ENCODE data around the gene DPP6. TPM values are rescaled to one million over a fixed set of nuclear protein-coding genes. Genes with fewer than 3 reads are reported as not detected.

DPP6 gene
- total and polyA plus RNA-seq, 10 donors = 0.11 to 8.7 (median 3.0) TPM

DNA sequence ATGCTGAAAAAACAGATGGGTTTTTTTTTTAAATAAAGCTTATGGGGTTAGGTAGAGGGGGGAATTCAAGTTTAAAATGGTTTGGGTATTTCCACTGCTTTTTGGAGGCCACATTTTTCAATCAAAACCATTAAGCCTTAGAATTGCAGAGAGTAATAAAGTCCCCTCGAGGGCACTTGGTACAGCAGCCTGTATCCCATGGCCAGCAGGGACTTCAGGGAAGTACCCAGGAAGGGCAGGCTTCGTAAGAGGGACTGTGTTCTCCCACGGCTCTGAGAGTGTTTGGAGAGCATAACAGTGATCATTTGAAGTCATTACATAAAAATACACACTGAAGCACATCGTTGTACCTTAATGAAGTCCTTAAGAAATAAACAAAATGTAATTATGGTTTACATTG lies 432.7 kb downstream of the DPP6 start:
- H3K4me1 ChIP-seq = no peaks in the 10 kb centered on the region

DNA sequence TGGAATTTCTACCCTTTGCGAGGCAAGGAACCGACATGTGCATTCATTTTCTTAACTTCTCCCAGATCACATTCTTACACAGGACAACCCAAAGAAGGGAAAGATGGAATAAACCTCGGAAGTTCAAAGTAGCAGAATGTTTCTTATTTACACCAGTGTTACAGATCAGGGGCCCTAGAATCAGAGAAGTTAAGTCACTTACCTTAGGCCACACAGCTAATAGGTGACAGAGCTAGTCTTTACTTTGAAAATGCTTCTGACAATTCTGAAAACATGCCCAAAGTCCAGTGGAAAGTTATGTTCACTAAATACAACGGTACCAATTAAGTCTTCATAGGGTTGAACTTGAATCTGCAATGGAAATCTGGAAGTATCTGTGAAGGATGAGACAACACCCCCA lies 437.7 kb downstream of the DPP6 start:
- TF ChIP-seq POLR2A (IDR thresholded peaks at IDR 0.05) = no peak
- TF ChIP-seq POLR2AphosphoS5 (IDR thresholded peaks at IDR 0.05) = no peak
- TF ChIP-seq, protein P1, sequence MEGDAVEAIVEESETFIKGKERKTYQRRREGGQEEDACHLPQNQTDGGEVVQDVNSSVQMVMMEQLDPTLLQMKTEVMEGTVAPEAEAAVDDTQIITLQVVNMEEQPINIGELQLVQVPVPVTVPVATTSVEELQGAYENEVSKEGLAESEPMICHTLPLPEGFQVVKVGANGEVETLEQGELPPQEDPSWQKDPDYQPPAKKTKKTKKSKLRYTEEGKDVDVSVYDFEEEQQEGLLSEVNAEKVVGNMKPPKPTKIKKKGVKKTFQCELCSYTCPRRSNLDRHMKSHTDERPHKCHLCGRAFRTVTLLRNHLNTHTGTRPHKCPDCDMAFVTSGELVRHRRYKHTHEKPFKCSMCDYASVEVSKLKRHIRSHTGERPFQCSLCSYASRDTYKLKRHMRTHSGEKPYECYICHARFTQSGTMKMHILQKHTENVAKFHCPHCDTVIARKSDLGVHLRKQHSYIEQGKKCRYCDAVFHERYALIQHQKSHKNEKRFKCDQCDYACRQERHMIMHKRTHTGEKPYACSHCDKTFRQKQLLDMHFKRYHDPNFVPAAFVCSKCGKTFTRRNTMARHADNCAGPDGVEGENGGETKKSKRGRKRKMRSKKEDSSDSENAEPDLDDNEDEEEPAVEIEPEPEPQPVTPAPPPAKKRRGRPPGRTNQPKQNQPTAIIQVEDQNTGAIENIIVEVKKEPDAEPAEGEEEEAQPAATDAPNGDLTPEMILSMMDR (IDR thresholded peaks at IDR 0.05 in 8 of 11, conservative IDR thresholded peaks at IDR 0.05 in 3 of 11) = no peak
- Histone ChIP-seq H3K36me3 (no peaks in the 10 kb centered on the region), H3K9me3 (peaks cover 0 to 10% (median 0%) of the 10 kb centered on the region in 8 donors), H3K4me3 (no peak overlapping the region), H3K27me3 (replicated peaks in 1 of 7) (no peaks in the 10 kb centered on the region), H3K27ac (no peak overlapping the region), H3K4me1 (no peaks in the 10 kb centered on the region)
- 82 to 91% (median 86%) methylated on average over 4 of the region's 4 CpGs for WGBS, 5 donors
- intact Hi-C loops (cut with DNase I; ENCODE audit: low total_unique reads) = no loop called here
- DNase-seq = no peak

More for the DNA sequence above, 432.7 kb downstream of the DPP6 start:
- no peak for DNase-seq
- 47 to 60% (median 54%) methylated on average over 4 of the region's 4 CpGs for WGBS, 5 donors
- peaks cover 0 to 19% (median 0%) of the 10 kb centered on the region in 8 donors for H3K9me3 ChIP-seq
- H3K36me3 ChIP-seq = no peaks in the 10 kb centered on the region
- TF ChIP-seq POLR2A (IDR thresholded peaks at IDR 0.05) = no peak
- no peak for TF ChIP-seq POLR2AphosphoS5 (IDR thresholded peaks at IDR 0.05)
- TF ChIP-seq, protein P1 (IDR thresholded peaks at IDR 0.05 in 8 of 11, conservative IDR thresholded peaks at IDR 0.05 in 3 of 11) = no peak
- H3K4me3 ChIP-seq = no peak overlapping the region
- intact Hi-C loops (cut with DNase I; ENCODE audit: low total_unique reads) = no loop called here
- no peak overlapping the region for H3K27ac ChIP-seq
- no peaks in the 10 kb centered on the region for H3K27me3 ChIP-seq (replicated peaks in 1 of 7)

DNA sequence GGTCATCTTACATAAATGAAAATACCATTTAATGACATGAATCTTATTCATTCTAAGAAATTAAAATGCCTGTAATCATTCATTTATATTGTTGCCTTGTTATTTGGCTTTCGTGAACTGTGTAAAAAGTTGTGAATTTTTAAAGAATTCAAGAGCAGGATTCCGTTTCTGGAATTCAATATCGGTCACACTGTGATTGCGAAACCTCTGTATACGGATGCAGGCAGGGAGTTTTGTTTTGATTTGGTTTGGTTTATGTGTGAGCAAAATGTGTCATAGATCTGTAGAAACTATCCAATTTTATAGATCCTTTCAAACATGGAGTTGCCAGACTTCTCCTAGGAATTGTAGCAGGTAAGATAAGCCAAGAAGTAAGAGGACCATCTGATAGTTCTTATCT lies 441.4 kb downstream of the DPP6 start:
- intact Hi-C loops (cut with DNase I; ENCODE audit: low total_unique reads) = no loop called here
- Histone ChIP-seq H3K4me3 (no peak overlapping the region), H3K36me3 (no peaks in the 10 kb centered on the region), H3K27me3 (replicated peaks in 1 of 7) (no peaks in the 10 kb centered on the region), H3K9me3 (peaks cover 0 to under 1% (median 0%) of the 10 kb centered on the region in 8 donors), H3K27ac (no peak overlapping the region), H3K4me1 (no peaks in the 10 kb centered on the region)
- 79 to 87% (median 85%) methylated on average over 5 of the region's 5 CpGs for WGBS, 5 donors
- no peak for TF ChIP-seq POLR2AphosphoS5 (IDR thresholded peaks at IDR 0.05)
- TF ChIP-seq, protein P1 (IDR thresholded peaks at IDR 0.05 in 8 of 11, conservative IDR thresholded peaks at IDR 0.05 in 3 of 11) = no peak
- no peak for TF ChIP-seq POLR2A (IDR thresholded peaks at IDR 0.05)
- DNase-seq = no peak

DNA sequence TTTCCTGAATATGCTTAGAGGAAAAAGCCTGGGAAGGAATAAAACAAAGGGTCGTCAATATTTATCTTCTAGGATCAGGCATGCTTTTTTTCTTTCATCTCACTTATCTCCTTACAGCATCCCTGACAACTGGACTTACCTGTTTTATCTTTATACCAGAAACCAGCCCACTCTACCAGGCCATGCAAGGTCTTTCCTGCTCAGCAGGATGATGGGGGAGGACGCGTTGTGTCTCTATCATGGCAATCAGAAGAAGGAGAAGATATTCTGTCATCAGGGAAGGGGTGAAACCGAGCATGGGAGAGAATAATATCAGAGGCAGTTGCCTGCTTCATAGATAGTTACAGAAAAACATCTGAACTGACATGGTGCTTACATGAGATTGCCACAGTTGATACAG lies 445.6 kb downstream of the DPP6 start:
- TF ChIP-seq POLR2AphosphoS5 (IDR thresholded peaks at IDR 0.05) = no peak
- TF ChIP-seq POLR2A (IDR thresholded peaks at IDR 0.05) = no peak
- TF ChIP-seq, protein P1 (IDR thresholded peaks at IDR 0.05 in 8 of 11, conservative IDR thresholded peaks at IDR 0.05 in 3 of 11) = no peak
- Histone ChIP-seq H3K4me3 (no peak overlapping the region), H3K4me1 (no peaks in the 10 kb centered on the region), H3K27ac (no peak overlapping the region), H3K36me3 (no peaks in the 10 kb centered on the region), H3K27me3 (replicated peaks in 1 of 7) (no peaks in the 10 kb centered on the region), H3K9me3 (peaks cover 0 to 30% (median 20%) of the 10 kb centered on the region in 8 donors)
- WGBS, 5 donors = 68 to 89% (median 75%) methylated on average over 4 of the region's 4 CpGs
- no peak for DNase-seq
- intact Hi-C loops (cut with DNase I; ENCODE audit: low total_unique reads) = no loop called here
